ENCODE data around the gene PAX9. TPM values are rescaled to one million over a fixed set of nuclear protein-coding genes. Genes with fewer than 3 reads are reported as not detected.
A peak's percentile ranks its signal among the peaks of the same experiment; 100 is the strongest.

Gene PAX9
- 31.5 TPM for total RNA-seq

DNA sequence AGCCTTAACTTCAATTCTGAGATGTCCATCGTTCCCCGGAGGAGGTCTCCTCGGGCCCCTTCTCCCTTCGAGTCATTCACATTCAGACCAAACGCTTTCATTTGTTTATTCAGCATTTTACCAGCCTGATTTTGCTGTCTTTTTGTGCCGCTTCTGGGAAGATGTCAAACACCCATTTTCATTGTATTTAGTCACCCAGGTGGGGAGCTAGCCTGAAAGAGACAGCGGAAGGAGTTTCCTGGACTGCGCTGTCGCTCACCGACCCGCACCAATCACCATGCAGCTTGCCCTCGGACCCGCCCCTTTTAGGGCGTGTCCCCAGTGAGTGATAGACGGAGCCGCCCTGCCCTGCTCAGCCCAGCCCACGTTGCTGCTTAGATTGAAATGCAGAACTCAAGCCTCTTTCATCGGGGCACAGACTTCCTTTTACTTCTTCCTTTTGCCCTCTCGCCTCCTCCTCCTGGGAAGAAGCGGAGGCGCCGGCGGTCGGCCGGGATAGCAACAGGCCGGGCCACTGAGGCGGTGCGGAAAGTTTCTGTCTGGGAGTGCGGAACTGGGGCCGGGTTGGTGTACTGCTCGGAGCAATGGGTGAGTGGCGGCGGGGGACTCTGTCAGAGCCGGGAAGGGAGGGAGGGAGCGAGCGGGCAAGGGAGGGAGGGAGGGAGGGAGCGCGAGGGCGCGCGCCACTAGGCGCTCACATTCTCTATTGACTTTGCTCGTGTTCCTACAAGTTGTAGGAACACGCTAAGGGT is at the start of gene PAX9:
TSS of gene PAX9 (plus strand) at position 355 of the 752 bp plus-strand sequence. CDS start at position 585, 230 bp downstream.
- peak; percentile 95 for DNase-seq

DNA sequence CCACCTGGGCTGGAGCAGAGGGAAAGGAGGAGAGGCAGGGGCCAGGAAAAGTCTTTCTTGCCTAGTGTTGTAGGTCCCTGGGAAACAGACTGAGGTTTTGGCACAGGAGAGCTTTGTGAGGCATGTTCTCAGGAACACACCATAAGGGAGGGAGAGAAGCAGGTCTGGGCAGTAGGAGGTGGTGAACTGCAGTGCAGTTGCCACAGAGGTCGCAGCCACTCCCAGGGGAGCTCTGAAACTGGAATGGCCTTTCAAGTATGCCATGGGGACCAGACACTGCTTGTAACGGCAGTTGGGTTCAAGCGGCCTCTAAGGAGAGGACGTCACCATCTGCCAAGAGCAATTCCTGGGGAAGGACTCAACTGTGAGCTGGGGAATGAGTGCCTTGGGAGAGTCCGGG is 43.8 kb upstream of the PAX9 start:
- no peak for DNase-seq

DNA sequence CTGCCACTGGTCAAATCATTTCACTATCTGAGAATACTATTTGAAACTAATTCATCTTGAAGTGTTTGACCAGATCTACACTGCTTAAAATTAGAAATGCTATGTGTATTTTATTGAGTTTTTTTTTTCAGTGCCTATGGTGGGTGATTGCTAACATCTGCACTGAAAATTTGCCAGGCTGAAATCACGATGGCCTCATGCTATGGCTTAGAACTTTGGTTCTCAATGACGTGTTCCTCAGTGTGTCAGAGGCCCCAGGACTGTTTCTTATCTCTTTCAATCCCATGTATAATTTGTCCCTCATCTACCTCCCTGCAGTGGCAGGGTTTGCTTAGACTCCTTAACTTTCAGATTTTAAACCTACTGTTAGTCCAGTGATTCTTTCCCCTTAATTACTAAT is 43.0 kb upstream of the PAX9 start:
- DNase-seq, result no peak

DNA sequence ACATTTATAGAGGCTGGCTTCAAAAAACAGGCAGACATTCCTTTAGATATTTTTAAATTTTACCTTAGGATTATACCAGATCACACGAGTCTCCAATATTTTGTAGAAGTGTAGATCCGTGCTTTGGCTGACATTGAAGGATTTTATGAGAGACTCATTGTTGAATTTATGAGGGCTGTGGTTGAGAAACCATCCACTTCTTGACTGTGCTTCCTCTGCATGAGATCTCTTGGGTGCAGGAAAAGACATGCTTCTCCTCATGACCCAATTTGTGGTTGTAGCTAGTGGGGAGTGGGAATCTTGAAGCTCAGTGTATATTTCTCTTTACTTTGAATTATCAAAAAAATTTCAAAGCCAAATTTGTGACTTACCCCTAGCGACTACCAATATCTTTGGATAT is 42.5 kb upstream of the PAX9 start:
- DNase-seq, result no peak

DNA sequence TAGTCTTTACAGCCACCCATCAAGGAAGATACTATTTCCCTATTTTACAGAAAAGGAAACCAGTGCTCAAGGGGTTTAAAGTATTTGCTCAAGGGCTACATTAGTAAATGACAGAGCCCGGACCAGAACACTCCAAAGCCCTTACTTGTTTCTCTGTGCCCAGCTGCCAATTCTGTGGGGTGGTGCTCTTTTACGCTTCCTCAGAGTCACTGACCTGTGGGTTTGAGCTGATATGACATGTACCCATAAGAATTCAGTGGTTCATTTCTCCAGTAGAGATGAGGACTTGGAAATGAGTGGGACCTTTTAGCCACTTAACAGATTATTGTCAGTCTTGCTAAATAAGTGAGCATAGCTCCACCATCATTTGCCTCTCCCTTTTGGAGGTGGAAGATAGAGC is 41.8 kb upstream of the PAX9 start:
- no peak for DNase-seq

DNA sequence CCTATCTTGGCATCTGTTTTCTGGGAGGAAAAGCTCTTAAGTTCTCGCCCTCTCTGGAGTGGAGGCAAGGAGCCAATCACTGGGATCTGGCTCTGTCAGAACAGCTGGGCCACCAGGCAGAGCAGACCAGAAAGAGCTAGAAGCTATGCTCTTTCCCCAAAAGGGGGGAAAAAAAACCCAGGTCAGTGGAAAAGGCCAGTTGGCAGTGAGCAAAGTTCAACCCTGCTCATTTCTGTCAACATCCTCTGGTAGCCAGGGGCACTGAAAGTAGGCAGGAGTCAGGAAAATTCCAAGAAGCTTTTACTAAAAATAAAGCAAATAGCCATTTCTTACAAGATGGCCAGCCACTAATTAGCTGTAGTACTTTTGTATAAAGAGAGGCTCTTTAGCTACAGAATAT is 36.6 kb upstream of the PAX9 start:
- no peak for DNase-seq

DNA sequence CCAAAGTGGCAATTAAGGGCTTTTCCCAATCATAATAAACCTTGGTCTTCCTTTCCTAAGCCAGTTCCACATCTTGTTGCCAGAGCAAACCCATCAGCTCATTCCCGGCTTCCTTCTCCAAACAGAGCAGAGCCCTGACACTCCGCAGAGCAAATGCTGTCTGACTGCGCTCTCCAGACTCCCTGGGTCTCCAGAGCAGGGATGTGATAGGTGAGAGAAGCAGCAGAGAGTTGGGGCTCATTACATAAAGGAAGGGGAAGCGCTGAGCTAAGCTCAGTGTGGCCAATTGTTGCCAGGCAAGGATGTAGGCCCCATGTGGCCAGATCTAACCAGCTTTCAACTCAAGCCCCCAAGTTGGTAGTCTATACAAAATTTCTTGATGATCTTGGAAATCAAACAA is 36.2 kb upstream of the PAX9 start:
- DNase-seq, result no peak

DNA sequence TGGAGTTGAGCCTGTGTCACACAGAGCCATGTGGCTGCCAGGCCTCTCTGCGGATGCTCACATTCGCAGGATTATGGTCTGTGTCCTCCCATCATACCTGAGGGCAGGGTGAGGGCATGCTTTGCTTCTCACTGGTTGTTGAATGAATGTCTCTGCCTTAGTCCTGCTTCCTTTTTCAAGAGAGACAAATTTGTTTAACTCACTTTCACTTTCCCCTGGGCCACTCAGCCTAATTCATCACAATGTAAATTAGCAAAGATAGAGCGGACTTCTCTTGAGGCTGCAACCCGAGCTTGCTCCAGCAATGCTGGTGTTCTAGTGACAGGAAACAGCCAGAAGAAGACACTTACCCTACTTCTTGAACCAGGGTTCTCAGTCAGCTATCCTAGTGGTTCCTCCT is 35.5 kb upstream of the PAX9 start:
- DNase-seq, result no peak

DNA sequence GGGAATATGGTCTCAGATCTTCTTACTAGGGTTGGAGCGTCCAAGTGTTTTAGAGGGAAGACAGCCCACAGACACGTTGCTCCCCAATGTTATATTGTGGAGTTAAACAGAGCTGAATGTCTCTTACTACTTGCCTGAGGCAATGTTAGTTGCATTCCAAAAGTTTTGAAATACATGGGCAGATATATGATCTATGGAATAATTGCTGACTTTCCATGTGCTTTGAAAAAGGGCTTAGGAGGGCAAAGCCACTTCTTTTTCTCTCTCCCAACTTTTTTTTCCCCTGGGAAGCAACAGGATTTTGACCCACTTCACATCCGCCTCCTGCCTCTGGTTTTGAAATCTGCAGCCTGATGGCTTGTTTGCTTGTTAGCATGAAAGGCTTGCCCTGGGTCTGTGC is 33.7 kb upstream of the PAX9 start:
- DNase-seq, result no peak

DNA sequence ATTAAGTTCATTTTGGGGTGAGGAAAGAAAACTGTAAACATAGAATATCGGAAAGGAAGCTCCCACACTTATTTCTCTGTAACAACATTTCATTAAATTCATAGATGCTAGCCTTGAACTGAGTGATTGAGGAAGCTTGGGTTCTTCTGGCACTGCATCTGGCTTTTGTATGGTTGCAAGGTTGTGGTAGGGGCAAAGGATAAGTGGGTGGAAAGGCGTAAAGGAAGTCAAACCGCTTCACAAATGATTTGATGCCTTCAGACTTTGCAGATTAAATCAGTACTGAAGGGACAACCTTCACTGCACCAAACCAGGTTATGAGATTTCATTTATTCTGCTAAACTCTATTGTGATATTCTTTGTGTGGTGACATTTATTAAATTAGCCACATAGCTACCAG is 28.1 kb upstream of the PAX9 start:
- no peak for DNase-seq

DNA sequence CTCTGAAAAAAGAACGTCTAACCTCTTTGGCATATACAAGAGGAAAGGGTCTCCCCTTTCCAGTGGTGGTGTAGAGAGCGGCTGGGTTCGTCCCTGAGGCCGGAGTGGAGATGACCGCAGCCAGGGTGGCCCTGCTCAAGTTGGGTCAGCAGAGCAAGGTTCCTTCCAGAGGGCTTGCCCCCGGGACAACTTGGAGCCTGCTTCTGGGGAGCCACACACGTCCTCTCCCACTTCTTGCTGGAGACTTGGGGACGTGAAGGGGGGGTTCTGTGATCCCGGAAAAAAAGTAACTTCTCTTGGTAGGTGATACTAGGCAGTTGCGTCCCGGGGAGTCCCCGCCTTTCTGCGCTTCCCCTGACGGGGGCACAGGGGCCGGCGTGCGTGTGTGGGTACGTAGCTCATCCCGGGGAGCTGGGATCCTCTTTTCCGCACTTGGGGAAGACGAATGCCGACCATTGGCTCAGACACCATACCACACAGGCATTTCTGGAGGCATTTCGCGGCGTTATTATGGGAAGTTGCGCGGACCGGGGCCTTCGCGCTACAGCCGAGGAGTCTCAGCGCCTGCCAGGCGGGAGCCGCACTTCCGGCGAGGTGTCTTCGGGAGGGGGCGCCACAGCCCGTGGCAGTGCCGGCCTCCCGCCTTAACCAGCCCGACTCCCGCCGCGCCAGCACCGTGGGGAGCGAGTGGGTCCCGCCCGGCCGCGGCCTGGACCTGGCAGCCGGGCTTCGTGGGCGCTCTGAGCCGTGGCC is 14.8 kb upstream of the PAX9 start:
- DNase-seq, result peak; percentile 60

DNA sequence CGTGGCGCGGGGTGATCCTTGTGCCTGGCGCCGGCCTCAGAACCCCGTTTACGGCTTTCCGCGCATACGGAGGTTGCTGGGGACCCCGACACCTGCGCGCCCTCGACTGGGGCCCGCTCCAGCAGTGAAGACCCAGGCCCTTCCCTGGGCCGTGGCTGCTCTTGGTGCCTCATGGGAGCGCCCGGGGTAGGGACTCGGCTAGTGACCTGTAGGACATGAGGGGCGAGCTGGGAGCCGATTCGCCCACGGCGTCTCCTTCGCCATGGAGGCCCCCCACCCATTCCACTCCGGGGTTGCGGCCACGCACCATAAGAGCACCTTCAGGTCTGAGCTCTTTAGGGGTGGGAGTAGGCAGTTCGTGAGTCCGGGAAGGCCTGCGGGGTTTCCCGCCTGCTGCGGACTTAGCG is 14.2 kb upstream of the PAX9 start:
- DNase-seq, result no peak

DNA sequence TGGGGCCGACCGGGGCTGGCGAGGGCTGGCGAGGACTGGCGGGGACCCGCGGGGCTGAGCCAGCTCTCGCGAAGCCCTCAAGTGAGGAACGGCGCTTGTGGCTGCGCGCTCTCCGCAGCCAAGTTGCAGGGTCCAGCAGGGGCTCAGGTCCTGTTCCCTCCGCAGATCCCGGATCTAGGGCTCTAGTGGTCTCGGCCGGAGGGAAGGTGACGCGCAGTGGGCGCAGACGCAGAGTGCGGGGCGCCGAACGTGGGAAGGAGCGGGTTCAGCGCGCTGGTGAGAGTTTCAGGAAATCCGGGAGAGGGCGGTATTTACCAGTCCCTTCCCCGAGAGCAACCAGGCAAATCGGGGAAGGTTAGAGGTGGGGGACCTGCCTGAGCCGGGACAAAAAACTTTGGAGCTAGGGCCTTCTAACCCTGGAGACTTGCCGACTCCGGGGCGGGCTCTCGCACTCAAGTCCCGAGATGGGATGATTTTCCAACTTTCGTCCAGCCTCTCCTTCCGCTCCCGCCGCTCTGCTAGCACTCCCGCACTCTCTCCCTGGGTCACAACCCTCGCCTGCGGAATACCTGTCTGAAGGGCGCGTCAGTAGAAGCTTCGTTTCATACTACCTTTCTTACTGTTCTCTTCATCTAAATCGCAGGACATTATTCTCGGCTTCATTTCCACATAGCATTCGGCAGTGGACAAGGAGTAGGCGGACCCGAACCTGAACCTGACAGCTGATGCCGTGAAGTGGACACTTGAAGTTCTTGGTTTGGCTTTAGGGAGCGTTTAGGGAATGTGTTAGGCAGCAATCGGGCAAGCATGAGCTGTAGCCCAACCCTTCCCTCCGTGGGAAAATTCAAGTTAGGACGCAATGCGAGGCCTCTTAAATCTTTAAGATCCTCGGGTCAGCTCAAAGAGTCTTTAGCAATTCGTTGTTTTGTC is 13.6 kb upstream of the PAX9 start:
- peak; percentile 77 for DNase-seq

DNA sequence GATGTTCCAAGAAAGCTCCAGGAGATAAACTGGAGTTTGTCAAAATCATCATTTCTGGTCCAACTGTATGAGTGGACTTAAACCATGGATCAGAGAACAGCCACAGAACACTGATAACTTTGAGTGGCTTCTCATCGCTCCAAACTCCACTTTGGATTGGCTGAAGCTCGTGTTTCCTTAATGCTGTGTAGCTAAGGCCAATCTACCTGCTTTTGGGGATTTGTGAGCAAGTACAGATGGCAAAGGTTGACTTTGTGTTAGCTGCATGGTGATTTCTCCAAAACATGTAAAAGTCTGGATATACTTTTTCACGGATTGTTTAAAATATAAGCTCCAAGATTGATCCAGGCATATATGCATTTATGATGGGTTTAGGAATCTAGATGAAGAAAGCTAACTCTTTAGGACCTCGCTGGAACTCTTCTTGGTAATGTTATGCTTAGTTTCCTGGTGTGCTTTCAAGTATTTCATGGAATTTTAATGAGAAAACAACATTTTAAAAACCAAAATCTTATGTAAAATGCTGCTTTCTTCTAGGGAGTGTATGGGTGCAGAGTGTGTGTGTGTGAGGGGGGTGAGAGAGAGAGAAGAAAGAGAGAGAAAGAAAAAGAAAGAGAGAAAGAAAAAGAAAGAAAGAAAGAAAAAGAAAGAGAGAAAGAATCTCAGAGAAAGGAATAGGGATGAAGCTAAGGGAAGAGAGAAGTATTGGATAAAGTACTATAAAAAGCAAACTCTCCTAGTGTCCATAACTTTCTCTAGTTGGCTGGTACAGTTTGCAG is 11.6 kb upstream of the PAX9 start:
- DNase-seq, result no peak

DNA sequence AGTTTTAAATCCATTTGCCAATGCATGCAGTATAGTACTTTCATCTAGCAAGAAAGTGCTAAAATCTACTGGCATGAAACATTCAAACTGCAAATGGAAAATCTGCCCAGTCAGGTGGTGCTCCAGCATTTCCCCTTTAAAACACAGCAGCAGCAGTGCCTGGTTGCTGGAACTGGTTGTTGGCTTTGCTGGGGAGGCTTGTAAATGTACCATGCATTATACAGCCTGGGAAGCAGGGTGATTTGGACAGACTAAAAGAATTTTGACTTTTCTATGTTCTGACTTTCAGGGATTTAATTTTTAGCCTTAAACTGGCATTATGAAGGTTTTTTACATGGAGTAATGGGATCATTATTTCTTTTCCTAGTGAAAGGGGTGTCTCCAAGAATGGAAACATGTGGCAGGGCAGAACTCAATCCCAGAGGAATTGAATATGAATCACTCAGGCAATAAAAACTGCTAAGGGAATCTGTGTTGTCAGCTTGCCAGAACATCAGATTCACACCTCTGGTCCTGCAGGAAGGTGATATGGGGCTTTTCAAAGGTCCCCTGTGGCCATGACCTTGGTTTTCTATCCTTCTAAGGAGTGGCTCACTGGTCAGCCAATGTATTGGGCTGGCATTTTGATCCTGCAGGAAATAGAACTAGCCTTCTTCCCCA is 9.0 kb upstream of the PAX9 start:
- no peak for DNase-seq

DNA sequence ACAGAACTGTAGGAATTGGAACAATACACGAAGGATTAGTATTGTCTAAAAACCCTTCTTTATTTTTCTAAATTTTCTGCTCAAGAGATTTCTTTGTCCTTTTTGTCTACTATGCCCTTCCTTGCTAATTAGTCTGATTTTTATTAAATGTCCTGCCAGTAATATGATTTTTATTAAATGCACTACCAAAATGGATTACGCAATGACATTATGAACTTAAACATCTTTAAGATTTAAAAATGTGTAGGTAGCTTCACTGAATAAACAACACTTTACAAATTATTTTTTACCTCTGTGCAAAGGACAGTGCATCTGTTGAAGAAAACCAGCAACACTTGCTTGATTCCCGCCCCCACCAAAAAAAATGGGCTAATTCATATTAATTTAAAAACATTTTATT is 8.2 kb upstream of the PAX9 start:
- DNase-seq, result no peak

DNA sequence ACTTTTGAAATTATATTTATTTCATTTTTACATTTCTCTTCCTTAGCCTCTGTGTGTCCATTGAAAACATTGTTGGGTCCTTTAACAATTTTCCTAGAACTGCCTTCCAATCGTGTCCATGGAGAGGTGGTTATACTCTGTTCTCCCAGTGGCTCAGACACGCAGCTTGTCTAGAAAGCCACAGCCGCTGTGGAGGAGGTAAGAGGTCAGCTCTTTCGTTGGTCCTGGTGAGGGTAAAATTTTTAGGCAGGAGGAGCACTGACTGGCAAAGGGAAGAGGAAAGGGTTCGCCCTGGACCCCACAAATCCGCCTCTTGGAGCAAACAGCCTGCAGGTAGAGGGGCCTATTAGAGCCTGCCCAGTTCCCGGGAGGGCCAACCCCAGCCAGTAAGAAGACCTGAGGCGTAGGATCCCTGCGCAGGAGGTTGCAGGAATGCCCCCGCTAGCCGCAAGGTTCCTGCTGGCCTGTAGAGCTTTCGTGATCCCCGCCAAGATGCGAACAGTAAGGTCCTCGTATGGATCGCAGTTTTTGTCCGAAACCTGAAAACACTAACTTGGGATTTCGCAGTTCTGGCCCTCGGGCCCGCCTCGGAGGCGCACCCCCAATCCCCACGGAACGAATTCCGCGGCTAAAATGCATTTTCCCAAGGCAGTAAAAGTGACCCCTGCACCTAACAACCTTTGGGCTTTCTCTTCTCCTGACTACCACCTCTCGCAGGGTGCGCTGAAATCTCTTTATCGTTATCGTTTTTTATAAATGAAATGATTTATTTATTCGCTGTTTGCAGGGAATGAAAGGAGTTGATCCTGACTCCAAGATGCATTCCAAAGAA is 7.5 kb upstream of the PAX9 start:
- peak; percentile 13 for DNase-seq

DNA sequence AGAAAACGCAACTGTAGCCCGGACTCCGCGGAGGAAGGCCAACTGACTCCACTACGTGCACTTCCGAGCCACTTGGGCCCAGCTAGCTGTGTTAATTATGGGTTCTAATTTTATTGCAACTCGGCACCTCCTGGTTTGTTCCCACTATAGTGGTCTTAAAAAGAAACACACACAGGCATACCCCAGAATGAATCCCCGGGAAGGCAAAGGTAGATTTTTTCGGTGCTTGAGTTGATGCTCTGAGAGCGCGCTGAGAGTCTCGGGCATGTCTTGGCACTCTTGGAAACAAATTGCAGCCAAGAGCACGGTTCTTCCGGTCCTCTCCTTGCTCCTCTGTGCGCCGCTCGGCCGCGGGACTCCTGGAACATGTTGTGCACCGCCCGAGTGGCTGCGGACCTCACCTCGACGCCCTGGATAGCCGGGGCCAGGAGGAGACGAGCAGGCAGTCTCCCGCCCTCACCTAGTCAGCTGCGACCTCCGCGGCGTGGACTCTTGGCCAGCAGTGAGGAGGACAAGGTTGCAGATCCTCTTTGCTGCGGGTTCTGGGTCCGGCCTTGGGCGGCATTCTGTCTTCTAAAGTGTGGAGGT is 6.8 kb upstream of the PAX9 start:
- DNase-seq, result no peak

DNA sequence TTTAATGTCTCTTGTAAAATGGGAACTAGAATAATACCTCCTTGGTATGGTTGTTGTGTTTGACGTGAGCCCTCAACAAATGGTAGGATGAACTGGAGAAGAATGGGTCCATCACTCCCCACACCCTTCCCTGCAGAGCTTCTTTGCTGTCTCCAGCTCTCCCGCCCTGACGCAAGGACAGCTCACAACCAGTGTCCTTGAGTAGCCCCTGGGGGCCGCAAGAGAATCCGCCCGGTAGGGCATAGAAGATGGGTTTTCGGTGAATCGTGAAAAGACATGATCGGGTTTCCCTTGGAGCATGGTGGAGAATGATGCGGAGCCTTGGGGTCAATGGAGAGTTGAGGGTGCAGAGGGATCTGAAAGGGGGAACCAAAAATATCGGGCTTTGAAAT is 6.1 kb upstream of the PAX9 start:
- no peak for DNase-seq
